GM19463 (cell line): ENCODE data around the gene BIRC3.
"Not testable (repeated sequence)": the region's sequence is repeated elsewhere in the genome, so short reads cannot be mapped to it uniquely, and the experiment has no call there.

ENCODE experiments used
- ATAC-seq: cut with Tn5 transposase; IDR thresholded peaks from one replicate; pipeline ENCODE4 v1.9.1; 2021; ENCODE audit warnings: mild to moderate bottlenecking, moderate library complexity; ENCODE audit not compliant: unreplicated experiment

The BIRC3 gene

GRCh38 chr11:102367364-102367763 is 50.1 kb downstream of the BIRC3 start:
- no peak for ATAC-seq

- ATAC-seq, result peak; percentile 100
Observed at GRCh38 chr11:102368472-102368871, 51.2 kb downstream of the BIRC3 start.

- ATAC-seq, result not testable (repeated sequence)
Observed at GRCh38 chr11:102374633-102375424, 57.5 kb downstream of the BIRC3 start.

DNA sequence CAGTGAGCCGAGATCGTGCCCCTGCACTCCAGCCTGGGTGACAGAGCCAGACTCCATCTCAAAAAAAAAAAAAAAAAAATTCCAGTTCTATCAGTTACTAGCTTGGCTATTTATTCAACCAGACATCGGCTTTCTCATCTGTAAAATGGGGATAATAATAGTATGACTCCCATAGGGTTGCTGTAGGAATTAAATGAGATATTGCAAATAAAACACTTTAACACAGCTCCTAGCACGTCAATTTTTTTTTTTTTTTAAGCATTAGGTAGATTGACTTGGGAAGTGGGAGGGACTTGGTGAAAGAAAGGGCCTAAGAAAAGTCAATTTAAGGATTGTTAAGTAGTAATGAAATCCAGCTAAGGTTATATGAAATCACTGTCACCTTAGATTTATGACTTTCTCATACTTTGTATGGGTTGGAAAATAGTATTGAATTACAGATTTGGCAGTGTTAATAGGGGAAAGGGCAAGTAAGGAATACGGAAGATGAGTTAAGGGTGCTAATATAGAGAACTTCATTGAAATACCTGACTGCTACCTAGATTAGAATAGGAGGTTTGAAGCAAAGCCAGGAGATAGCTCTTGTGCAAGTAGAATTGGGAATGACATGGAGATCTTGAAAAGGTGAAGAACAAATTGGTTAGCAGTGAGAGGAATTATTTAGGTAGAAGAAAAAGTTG is 58.6 kb downstream of the BIRC3 start:
- no peak for ATAC-seq

GRCh38 chr11:102377891-102378290 is 60.6 kb downstream of the BIRC3 start:
- no peak for ATAC-seq

GRCh38 chr11:102378818-102379217 is 61.5 kb downstream of the BIRC3 start:
- no peak for ATAC-seq

- ATAC-seq, result no peak
Observed at GRCh38 chr11:102382384-102382783, 65.1 kb downstream of the BIRC3 start.

DNA sequence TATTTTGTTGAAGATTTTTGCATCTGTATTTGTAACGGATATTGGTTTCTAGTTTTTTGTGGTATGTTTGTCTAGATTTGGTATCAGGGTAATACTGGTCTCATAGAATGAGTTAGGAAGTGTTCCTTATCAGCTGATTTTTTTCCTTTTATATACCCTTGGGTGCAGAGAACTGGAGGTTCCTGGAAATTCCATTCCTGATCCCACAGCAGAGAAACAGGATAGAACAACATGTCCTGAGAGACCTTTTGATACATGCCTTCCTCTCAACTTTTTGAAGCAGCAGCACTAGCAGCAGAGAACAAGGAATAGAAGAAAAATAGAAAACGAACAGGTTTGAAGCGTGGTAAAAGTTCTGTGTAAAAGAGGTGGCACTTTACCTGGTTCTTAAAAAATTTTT is 66.6 kb downstream of the BIRC3 start:
- ATAC-seq, result no peak

DNA sequence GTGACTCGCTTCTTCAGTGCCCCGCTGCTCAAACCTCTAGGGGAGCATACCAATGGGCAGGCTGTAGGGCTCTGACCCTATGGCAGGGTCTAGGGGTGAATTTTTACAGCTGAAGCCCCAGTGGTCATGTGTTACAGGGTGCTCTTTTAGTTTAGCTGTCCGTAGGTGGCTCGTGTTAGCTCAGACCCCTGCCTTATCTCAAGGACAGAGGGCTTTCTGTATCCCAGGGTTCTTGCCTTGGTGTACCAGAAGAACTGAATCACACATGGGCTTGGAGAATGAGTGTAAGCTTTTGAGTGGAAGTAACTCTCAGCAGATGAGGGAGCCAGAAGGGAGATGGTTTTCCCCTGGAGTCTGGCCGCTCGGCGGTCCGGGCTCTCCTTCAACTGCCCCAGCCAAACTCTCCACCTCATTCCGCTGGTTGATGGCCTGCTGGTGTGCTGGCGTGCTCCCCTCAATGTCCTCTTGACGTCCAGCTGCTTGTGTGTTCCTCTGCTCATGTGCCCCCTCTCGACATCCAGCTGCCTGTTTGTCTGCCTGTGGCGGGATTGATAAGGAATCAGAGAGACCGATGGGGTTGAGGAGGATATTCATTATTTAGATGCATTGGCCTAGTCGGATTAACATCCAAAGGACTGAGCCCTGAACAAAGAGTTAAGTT is 67.3 kb downstream of the BIRC3 start:
- ATAC-seq, result no peak

DNA sequence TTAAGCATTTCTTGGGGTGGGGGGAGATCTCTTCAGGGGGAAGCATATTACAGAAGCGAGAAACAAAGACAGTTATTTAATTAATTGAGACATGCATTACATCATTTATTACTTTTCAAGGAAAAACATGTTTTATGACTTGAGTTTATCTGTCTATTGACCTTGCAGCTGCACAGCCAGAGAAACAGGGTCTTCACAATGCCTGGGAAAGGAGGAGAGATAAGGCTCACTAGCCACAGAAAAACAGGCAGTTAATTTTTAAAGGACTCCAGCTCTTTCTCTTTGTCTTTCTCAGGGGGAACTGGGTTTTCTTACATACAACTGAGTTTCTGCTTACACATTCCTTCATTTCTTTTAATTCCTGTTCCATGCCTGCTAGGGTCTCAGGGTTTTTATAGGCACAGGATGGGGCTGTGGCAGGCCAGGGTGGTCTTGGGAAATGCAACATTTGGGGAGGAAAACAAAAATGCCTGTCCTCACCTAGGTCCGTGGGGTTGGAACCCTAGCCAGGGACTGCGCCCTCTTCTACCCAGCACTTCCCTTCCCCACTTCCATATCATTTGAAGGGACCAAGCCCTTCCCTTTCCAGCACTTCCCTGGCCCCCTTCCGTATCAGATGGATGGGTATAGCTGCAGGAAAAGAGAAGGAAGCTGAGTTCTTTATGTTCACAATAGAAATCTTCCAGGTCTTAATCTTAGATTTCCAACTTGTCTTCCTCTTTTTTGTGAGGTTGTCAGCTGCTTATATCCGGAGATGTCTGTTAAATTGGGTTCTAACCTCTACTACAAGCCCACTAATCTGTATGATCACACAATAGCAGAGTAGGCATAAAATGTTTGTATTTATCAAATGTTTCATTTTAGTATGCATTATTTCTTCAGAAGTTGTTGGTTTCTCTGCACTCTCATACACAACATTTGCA is 68.1 kb downstream of the BIRC3 start:
- ATAC-seq, result no peak

GRCh38 chr11:102386136-102386734 is 69.0 kb downstream of the BIRC3 start:
- ATAC-seq, result no peak

DNA sequence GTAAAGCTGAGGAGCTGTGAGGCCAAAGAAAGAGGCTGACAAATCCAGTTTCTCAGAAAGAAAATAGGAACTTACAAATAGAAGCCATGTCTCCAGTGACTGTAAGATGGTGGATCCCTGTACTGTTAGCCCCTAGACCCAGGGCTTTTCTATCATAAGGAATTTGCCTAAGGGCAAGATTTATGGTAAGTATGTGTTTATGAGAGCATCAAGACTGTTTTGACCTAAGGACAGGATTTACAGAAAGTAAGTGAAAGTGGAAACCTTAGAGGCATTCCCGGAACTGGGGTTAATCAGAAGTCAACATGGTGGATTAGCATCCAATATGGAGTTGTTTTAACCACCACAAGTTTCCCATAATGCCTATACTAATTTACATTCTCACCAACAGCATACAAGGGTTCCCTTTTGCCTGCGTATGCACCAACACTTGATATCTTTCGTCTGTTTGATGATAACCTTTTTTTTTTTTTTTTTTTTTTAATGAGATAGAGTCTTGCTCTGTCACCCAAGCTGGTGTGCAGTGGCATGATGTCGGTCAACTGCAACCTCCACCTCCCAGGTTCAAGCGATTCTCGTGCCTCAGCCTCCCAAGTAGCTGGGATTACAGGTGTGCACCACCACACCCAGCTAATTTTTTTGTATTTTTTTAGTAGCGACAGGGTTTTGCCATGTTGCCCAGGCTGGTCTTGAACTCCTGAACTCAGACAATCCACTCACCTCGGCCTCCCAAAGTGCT is 69.9 kb downstream of the BIRC3 start:
- ATAC-seq, result no peak
